ENCODE results near the gene ATP5PD.

Gene ATP5PD

DNA sequence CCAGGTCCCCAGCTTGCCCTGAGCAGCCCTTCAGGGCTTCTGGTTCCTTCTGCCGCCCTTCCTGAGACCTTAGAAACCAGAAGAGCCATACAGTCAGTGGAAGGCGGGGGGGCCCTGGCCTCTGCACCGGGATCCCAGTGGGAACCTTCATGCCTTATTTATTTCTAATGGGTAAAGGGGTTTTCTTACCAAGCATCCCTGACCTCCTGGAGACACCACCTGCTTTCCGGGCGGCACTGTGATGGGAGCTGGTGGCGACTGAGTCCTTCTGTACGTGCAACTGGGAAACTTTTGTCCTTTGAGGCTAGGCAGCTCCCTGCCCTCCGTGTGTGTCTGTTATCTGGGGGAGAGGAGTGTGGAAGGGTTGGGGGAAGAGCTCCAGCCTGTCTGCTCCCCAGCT, 41.5 kb downstream of the ATP5PD start:
- TF ChIP-seq, protein P1, sequence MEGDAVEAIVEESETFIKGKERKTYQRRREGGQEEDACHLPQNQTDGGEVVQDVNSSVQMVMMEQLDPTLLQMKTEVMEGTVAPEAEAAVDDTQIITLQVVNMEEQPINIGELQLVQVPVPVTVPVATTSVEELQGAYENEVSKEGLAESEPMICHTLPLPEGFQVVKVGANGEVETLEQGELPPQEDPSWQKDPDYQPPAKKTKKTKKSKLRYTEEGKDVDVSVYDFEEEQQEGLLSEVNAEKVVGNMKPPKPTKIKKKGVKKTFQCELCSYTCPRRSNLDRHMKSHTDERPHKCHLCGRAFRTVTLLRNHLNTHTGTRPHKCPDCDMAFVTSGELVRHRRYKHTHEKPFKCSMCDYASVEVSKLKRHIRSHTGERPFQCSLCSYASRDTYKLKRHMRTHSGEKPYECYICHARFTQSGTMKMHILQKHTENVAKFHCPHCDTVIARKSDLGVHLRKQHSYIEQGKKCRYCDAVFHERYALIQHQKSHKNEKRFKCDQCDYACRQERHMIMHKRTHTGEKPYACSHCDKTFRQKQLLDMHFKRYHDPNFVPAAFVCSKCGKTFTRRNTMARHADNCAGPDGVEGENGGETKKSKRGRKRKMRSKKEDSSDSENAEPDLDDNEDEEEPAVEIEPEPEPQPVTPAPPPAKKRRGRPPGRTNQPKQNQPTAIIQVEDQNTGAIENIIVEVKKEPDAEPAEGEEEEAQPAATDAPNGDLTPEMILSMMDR (conservative IDR thresholded peaks at IDR 0.05; ENCODE audit: low read depth, low read length) = no peak
- no peak for DNase-seq (ENCODE audit: low read depth)
- H3K4me3 ChIP-seq (ENCODE audit: low read length) = no peak overlapping the region

DNA sequence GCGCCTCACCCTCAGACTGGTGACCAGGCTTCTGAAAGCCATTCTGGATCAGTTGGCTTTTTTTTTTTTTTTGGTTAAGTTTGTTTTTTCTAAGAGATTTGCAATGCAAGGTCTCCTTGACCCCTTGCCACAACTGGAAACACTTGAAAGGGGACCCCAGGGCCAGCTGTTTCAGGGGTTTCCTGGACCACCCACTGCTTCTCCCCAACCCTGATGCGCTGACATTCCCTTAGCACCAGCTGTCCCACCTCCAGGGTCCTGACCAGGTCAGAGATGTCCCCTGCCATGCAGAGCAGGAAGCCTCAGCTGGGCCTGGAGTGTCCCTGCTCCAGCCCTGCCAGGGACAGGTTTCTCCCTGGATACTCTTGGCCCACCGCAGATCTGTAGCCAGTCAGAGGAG, 42.4 kb downstream of the ATP5PD start:
- no peak overlapping the region for H3K4me3 ChIP-seq (ENCODE audit: low read length)
- TF ChIP-seq, protein P1 (conservative IDR thresholded peaks at IDR 0.05; ENCODE audit: low read depth, low read length) = no peak
- DNase-seq (ENCODE audit: low read depth) = no peak

- no peak for DNase-seq (ENCODE audit: low read depth)
- no peak overlapping the region for H3K4me3 ChIP-seq (ENCODE audit: low read length)
- TF ChIP-seq, protein P1 (conservative IDR thresholded peaks at IDR 0.05; ENCODE audit: low read depth, low read length) = no peak
Measured at GRCh38 chr17:75003957-75004355, 42.8 kb downstream of the ATP5PD start.

DNA sequence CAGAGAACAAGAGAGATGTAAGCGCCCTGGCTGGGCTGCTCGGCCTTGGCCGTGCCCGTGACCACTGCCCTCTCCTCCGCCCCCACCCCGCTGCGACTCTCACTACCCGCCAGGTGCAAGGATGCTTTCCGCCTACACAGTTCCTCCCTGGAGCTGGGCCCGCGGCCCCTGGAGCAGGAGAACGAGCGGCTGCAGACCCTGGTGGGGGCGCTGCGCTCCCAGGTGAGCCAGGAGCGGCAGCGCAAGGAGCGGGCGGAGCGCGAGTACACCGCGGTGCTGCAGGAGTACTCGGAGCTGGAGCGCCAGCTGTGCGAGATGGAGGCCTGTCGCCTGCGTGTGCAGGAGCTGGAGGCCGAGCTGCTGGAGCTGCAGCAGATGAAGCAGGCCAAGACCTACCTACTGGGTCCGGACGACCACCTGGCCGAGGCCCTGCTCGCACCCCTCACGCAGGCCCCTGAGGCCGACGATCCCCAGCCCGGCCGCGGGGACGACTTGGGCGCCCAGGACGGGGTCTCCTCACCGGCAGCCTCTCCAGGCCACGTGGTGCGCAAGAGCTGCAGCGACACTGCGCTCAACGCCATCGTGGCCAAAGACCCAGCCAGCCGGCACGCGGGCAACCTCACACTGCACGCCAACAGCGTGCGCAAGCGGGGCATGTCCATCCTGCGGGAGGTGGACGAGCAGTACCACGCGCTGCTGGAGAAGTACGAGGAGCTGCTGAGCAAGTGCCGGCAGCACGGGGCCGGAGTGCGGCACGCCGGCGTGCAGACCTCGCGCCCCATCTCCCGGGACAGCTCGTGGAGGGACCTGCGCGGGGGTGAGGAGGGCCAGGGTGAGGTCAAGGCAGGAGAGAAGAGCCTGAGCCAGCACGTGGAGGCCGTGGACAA, 43.5 kb downstream of the ATP5PD start:
- TF ChIP-seq, protein P1 (conservative IDR thresholded peaks at IDR 0.05; ENCODE audit: low read depth, low read length) = no peak
- DNase-seq (ENCODE audit: low read depth) = no peak
- H3K4me3 ChIP-seq (ENCODE audit: low read length) = no peak overlapping the region

GRCh38 chr17:75001915-75002843, 44.6 kb downstream of the ATP5PD start:
- TF ChIP-seq, protein P1 (conservative IDR thresholded peaks at IDR 0.05; ENCODE audit: low read depth, low read length) = no peak
- DNase-seq (ENCODE audit: low read depth) = no peak

DNA sequence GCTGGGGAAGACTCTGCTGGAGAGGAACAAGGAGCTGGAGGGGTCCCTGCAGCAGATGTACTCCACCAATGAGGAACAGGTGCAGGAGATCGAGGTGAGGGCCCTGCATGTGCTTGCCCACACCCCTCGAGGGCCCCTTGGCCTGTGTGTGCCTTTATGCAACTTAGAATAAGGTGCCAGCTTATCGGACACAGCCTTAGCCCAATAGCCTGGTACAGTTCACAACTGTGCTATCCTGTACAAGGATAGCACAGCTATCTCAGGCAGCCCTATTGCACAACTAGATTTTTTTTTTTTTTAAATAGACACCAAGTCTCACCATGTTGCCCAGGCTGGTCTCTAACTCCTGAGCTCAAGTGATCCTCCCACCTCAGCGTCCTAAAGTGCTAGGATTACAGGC, 47.2 kb downstream of the ATP5PD start:
- no peak overlapping the region for H3K4me3 ChIP-seq (ENCODE audit: low read length)
- TF ChIP-seq, protein P1 (conservative IDR thresholded peaks at IDR 0.05; ENCODE audit: low read depth, low read length) = no peak
- DNase-seq (ENCODE audit: low read depth) = no peak

More at GRCh38 chr17:75001915-75002843, 44.6 kb downstream of the ATP5PD start:
- no peak overlapping the region for H3K4me3 ChIP-seq (ENCODE audit: low read length)
